GM12878 (cell line): Measurements from ENCODE around the gene KRTAP4-1. TPM values are rescaled to one million over a fixed set of nuclear protein-coding genes. Genes with fewer than 3 reads are reported as not detected.

Experiments
- ATAC-seq: fragments of 200-7000 bp; cut with Tn5 transposase; 3 replicates; pipeline ENCODE4 v1.9.1; 2020; ENCODE audit warnings: mild to moderate bottlenecking, moderate library complexity
- BruUV-seq: library from RNA; stranded (reverse); fragments of 400-500 nt; replicated peaks from 2 replicates; lab custom pipeline; 2021; lab: Mats Ljungman, UMichigan
- CTCF ChIA-PET: fragments of 300-600 bp; sonication (Branson Sonifier 250); formaldehyde crosslinking; extraction: SDS; loops from one replicate; lab custom pipeline; 2021; ENCODE audit warnings: inconsistent platforms; lab: Yijun Ruan, JAX
- POLR2A ChIA-PET: fragments of 350-600 bp; formaldehyde crosslinking; extraction: SDS; loops from one replicate; lab custom pipeline; 2021; ENCODE audit warnings: inconsistent platforms; lab: Charles Lee
- RAD21 ChIA-PET: fragments of 300-600 bp; sonication (Branson Sonifier 250); formaldehyde crosslinking; loops from one replicate; lab custom pipeline; 2023; ENCODE audit warnings: antibody characterized with exemption; ENCODE audit not compliant: unreplicated experiment; lab: Charles Lee
- SMC1A ChIA-PET: fragments of 300-600 bp; sonication (Branson Sonifier 250); formaldehyde crosslinking; loops from one replicate; lab custom pipeline; 2023; ENCODE audit not compliant: unreplicated experiment, uncharacterized antibody; lab: Charles Lee
- DNase-seq: peaks from one replicate; pipeline ENCODE4 v3.0.0-alpha.2; 2011; ENCODE audit warnings: low read depth, low spot score
- FAIRE-seq: peaks from 3 replicates; lab custom pipeline; 2011; peaks lifted over from hg19 to GRCh38; lab: Jason Lieb, UNC
- H2AFZ ChIP-seq: 2 replicates; pipeline ENCODE4 v1.6.0; 2011; ENCODE audit warnings: low read depth, low read length, control low read depth; ENCODE audit not compliant: control insufficient read depth
- H3K27ac ChIP-seq: 2 replicates; pipeline ENCODE4 v1.5.1; 2011; ENCODE audit warnings: control low read depth; ENCODE audit not compliant: control insufficient read depth, insufficient read depth
- H3K27me3 ChIP-seq, 2 experiments: replicated peaks in 1 of 2; 2 replicates each; pipeline versions ENCODE4 v1.6.0 to v1.6.1; 2011; ENCODE audit warnings: low read length in 1 of 2; ENCODE audit not compliant: control insufficient read depth in 2 of 2, insufficient read depth in 2 of 2
- H3K36me3 ChIP-seq, 2 experiments: 2 replicates each; pipeline ENCODE4 v1.5.1; 2011; ENCODE audit warnings: low read length in 1 of 2; ENCODE audit not compliant: control insufficient read depth in 2 of 2, insufficient read depth in 2 of 2
- H3K4me1 ChIP-seq: 2 replicates; pipeline ENCODE4 v1.6.1; 2011; ENCODE audit warnings: mild to moderate bottlenecking, low read length, moderate library complexity, mixed read lengths; ENCODE audit not compliant: control insufficient read depth, insufficient read depth
- H3K4me2 ChIP-seq: 2 replicates; pipeline ENCODE4 v1.6.0; 2011; ENCODE audit warnings: control low read depth; ENCODE audit not compliant: control insufficient read depth, insufficient read depth
- H3K4me3 ChIP-seq: fragments of 200-600 bp; sonication (generic); 2 replicates; pipeline ENCODE4 v1.5.1; 2016
- H3K79me2 ChIP-seq: 2 replicates; pipeline ENCODE4 v1.6.0; 2011; ENCODE audit warnings: low read length; ENCODE audit not compliant: control insufficient read depth, insufficient read depth
- H3K9ac ChIP-seq: 2 replicates; pipeline ENCODE4 v1.8.0; 2011; ENCODE audit warnings: low read length, control low read depth, mixed read lengths; ENCODE audit not compliant: control insufficient read depth, insufficient read depth
- H3K9me3 ChIP-seq: replicated peaks from 3 replicates; pipeline ENCODE4 v1.5.1; 2011; ENCODE audit warnings: mild to moderate bottlenecking, low read length; ENCODE audit not compliant: control insufficient read depth, insufficient read depth
- H4K20me1 ChIP-seq: 2 replicates; pipeline ENCODE4 v1.6.0; 2011; ENCODE audit not compliant: control insufficient read depth, insufficient read depth
- BCL11A ChIP-seq: IDR thresholded peaks from 2 replicates; pipeline ENCODE4 v1.6.1; 2011; ENCODE audit warnings: low read depth, low read length
- CBFB ChIP-seq: IDR thresholded peaks from 2 replicates; pipeline ENCODE4 v1.6.1; 2016; ENCODE audit warnings: antibody characterized with exemption, low read depth
- CHD1 ChIP-seq: IDR thresholded peaks from 2 replicates; pipeline ENCODE4 v1.6.1; 2012; ENCODE audit warnings: low read depth, low read length, improper control_type of control experiment
- CTCF ChIP-seq, 3 experiments: IDR thresholded peaks in 2 of 3; conservative IDR thresholded peaks in 1 of 3; 2 replicates each; pipeline ENCODE4 v1.5.1; 2011; ENCODE audit warnings: low read depth in 3 of 3, low read length in 3 of 3, mild to moderate bottlenecking in 3 of 3, control low read depth in 2 of 3, moderate library complexity in 2 of 3, inconsistent platforms in 1 of 3, mixed read lengths in 1 of 3; ENCODE audit not compliant: control insufficient read depth in 2 of 3, insufficient read depth in 1 of 3; ENCODE audit errors: extremely low read depth in 1 of 3
- DPF2 ChIP-seq: fragments of 450-650 bp; IDR thresholded peaks from 2 replicates; pipeline ENCODE4 v1.6.1; 2017; ENCODE audit warnings: mild to moderate bottlenecking
- IRF3 ChIP-seq: fragments of 450-650 bp; IDR thresholded peaks from 2 replicates; pipeline ENCODE4 v1.6.1; 2014; ENCODE audit warnings: mild to moderate bottlenecking
- KLF5 ChIP-seq: fragments of 450-650 bp; IDR thresholded peaks from 2 replicates; pipeline ENCODE4 v1.6.1; 2014; ENCODE audit warnings: mild to moderate bottlenecking; ENCODE audit not compliant: partially characterized antibody
- RUNX3 ChIP-seq: IDR thresholded peaks from 2 replicates; pipeline ENCODE4 v1.6.1; 2012; ENCODE audit warnings: low read length, inconsistent platforms
- SMARCA5 ChIP-seq: fragments of 450-650 bp; IDR thresholded peaks from 2 replicates; pipeline ENCODE4 v1.6.1; 2017; ENCODE audit warnings: mild to moderate bottlenecking
- TAF1 ChIP-seq: IDR thresholded peaks from 2 replicates; pipeline ENCODE4 v1.6.1; 2011; ENCODE audit warnings: mild to moderate bottlenecking, low read depth, low read length, borderline replicate concordance
- TCF12 ChIP-seq: IDR thresholded peaks from 2 replicates; pipeline ENCODE4 v1.6.1; 2011; ENCODE audit warnings: low read depth, mild to moderate bottlenecking, low read length
- TCF7 ChIP-seq: IDR thresholded peaks from 2 replicates; pipeline ENCODE4 v1.6.1; 2014; ENCODE audit warnings: antibody characterized with exemption, borderline replicate concordance
- WRNIP1 ChIP-seq: IDR thresholded peaks from 2 replicates; pipeline ENCODE4 v1.6.1; 2011; ENCODE audit warnings: low read depth, low read length, improper control_type of control experiment, borderline replicate concordance
- YY1 ChIP-seq: IDR thresholded peaks from 2 replicates; pipeline ENCODE4 v1.6.1; 2011; ENCODE audit warnings: low read depth, mild to moderate bottlenecking, low read length
- ZBTB4 ChIP-seq: fragments of 450-650 bp; formaldehyde crosslinking; IDR thresholded peaks from 2 replicates; pipeline ENCODE4 v1.4.0; 2022; ENCODE audit warnings: mild to moderate bottlenecking, moderate library complexity
- WGBS: methylation state at CpG from one replicate; pipeline ENCODE4 v1.1.6; 2016; ENCODE audit warnings: low lambda C conversion rate; ENCODE audit not compliant: insufficient replicate concordance, insufficient coverage; ENCODE audit errors: missing lambda C conversion rate; 5-methylcytosine and 5-hydroxymethylcytosine counted together
- in situ Hi-C: fragments of 300-500 bp; cut with MboI; formaldehyde crosslinking; loops from 9 replicates; pipeline ENCODE4 v1.14.3; 2018; ENCODE audit warnings: mixed read lengths
- intact Hi-C: fragments of 100-400 bp; cut with micrococcal nuclease; formaldehyde crosslinking; loops from one replicate; pipeline ENCODE4 v1.14.2; 2022; ENCODE audit not compliant: unreplicated experiment
- polyA plus RNA-seq, 11 experiments: library from polyadenylated mRNA; depleted of rRNA in 4 of 11; unstranded in 6 of 11; stranded (reverse) in 5 of 11; fragments of >200 nt; fragmentation: Nextera tagmentation in 4 of 11; fragmentation: Illumina TruSeq in 1 of 11; extraction: Ambion mirVana in 4 of 11; extraction: Trizol in 1 of 11; gene quantifications; 1 replicate in 1 of 11; 2 replicates in 10 of 11; pipeline versions ENCODE4 v1.2.1 to v1.2.3, GENCODE V29; 2011 to 2016; ENCODE audit warnings: inconsistent platforms in 2 of 11, missing spikeins in 2 of 11, low read depth in 1 of 11
- total RNA-seq, 4 experiments: library from RNA; depleted of rRNA in 3 of 4; stranded (reverse); fragments of >200 nt in 3 of 4; fragmentation: Illumina TruSeq in 1 of 4; extraction: Trizol in 1 of 4; gene quantifications; 2 replicates each; pipeline versions ENCODE4 v1.2.1 to v1.2.3, GENCODE V29; 2013 to 2021
- TF ChIP-seq, protein P1 (sequence below): fragments of 450-650 bp; conservative IDR thresholded peaks from 2 replicates; pipeline ENCODE4 v1.6.1; 2017; ENCODE audit warnings: mild to moderate bottlenecking, moderate library complexity

Gene KRTAP4-1
- total and polyA plus RNA-seq, 10 of the 15 experiments (the other 5 are each of a cell fraction or from before 2014, with no cell fraction given): not detected

DNA sequence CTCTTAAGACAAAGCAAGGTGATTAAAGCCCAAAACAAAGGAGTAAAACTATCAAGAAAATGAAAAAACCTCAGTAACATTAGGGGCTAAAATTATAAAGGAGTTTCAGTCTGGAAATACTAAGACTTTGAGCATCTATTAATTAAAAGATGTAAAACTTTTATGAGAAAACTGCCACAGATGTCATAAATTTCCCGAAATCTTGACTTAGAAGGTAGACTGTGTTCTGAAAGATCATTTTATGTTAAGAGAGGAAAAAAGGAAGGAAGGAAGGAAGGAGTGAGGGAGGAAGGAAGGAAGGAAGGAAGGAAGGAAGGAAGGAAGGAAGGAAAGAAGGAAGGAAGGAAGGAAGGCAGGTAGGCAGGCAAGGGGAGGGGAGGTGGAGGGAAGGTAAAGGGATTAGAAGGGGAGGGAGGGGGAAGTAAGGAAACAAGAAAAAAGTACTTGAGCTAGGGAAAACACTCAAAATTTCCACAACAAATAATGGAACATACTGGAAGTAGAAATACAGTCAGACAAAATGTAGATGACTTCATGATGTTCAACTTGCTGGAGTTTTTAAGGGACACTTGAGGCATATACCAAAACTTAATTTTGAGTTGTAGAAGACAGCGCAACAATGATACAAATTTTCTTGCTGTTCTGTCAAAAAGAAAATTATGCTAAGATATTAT is 37.0 kb downstream of the KRTAP4-1 start:
- ChIA-PET POLR2A (no interaction called here), SMC1A (no interaction called here), CTCF (interaction anchor here (0.8 to 1.2 kb wide), 2 partner anchors 206 to 401 kb away, joined by 3 read pairs; no protein-coding TSS in a partner anchor), RAD21 (no interaction called here)
- Histone ChIP-seq H4K20me1 (no peaks in the 10 kb centered on the region), H3K4me1 (no peaks in the 10 kb centered on the region), H3K79me2 (no peaks in the 10 kb centered on the region), H3K4me3 (no peak overlapping the region), H3K9me3 (no peaks in the 10 kb centered on the region; the same call in 2 of the 3 replicates), H3K27me3 (no peaks in the 10 kb centered on the region), H2AFZ (no peak overlapping the region), H3K9ac (no peak overlapping the region), H3K4me2 (no peak overlapping the region), H3K36me3 (no peaks in the 10 kb centered on the region), H3K27ac (no peak overlapping the region)
- FAIRE-seq (no peak), DNase-seq (no peak), ATAC-seq (no peak)
- whole genome bisulfite sequencing: 50% methylated on average over 2 of the region's 2 CpGs
- intact Hi-C loops (no loop called here), in situ Hi-C loops (no loop called here)
- TF ChIP-seq YY1 (no peak), CHD1 (no peak), DPF2 (no peak), IRF3 (no peak), TCF12 (no peak), TAF1 (no peak), KLF5 (no peak), TCF7 (no peak), BCL11A (no peak), ZBTB4 (CRISPR knock-in tag) (no peak), CTCF (IDR thresholded peaks at IDR 0.05 in 2 of 3, conservative IDR thresholded peaks at IDR 0.05 in 1 of 3; ENCODE audit: control insufficient read depth in 2 of 3, extremely low read depth in 1 of 3, insufficient read depth in 1 of 3, low read depth in 3 of 3, low read length in 3 of 3) (no peak), WRNIP1 (no peak), CBFB (no peak), SMARCA5 (no peak), RUNX3 (no peak)
- TF ChIP-seq, protein P1, sequence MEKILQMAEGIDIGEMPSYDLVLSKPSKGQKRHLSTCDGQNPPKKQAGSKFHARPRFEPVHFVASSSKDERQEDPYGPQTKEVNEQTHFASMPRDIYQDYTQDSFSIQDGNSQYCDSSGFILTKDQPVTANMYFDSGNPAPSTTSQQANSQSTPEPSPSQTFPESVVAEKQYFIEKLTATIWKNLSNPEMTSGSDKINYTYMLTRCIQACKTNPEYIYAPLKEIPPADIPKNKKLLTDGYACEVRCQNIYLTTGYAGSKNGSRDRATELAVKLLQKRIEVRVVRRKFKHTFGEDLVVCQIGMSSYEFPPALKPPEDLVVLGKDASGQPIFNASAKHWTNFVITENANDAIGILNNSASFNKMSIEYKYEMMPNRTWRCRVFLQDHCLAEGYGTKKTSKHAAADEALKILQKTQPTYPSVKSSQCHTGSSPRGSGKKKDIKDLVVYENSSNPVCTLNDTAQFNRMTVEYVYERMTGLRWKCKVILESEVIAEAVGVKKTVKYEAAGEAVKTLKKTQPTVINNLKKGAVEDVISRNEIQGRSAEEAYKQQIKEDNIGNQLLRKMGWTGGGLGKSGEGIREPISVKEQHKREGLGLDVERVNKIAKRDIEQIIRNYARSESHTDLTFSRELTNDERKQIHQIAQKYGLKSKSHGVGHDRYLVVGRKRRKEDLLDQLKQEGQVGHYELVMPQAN: no peak
- BruUV-seq: no TSS peak
